HG03378 (cell line): Measurements from ENCODE around the gene TMEM200A.
A peak's percentile ranks its signal among the peaks of the same experiment; 100 is the strongest.

ENCODE experiments used
- ATAC-seq: cut with Tn5 transposase; IDR thresholded peaks from one replicate; pipeline ENCODE4 v1.9.1; 2021; ENCODE audit warnings: mild to moderate bottlenecking, moderate library complexity; ENCODE audit not compliant: unreplicated experiment

TMEM200A gene

DNA sequence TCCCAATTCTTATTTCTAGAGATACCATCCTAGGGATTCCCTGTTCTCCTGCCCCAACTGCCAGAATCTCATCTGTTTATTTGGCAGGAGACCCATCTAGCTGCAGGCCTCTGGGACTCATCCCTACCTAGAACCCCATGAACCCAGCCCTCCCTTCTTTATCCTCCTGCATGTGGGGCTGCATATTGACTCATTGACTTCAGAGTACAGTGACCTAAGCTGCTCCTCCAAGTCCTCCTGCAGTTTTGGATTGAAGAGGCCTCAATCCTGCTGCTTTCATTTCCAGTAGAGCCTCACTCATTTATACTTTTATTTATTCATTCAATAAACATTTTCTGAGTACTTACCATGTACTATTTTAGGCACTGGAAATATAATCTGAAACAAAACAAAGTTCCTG lies 11.6 kb downstream of the TMEM200A start:
- ATAC-seq: no peak

DNA sequence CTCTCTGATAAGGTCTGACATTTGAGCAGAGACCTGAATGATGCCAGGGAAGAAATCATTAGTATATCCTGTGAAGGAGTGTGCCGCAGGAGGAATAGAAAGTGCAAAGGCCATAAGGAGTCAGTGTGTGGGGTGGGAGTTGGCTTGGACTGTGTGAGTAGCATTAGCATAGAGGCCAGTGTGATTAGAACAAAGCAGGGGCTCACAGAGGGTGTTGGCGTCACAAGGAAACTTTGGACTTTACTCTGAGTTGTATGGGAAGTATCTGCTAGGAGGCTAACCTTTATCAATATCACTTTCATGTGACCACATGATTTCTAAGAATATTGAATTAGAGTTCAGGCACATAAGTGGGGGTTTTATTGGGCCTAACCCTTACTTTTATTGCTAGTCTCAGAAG lies 12.1 kb downstream of the TMEM200A start:
- no peak for ATAC-seq

DNA sequence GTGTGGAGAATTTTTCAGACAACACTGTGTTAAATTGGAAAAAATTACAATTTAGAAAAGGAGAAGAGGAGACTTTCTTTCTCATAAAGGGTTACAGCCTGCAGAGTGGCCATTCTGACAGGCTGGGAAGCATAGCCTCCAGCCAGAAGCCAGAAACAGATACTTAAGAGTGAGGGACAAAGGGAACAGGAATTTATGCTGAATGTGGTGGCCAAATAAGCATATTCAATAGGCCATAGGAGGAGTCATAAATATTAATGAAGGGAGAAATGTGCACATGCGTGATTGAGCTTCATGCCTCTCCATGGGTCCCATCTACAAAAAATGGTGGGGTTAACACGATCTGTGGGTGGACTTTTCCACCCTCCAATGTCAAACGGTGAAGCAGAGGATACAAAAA lies 13.4 kb downstream of the TMEM200A start:
- no peak for ATAC-seq

DNA sequence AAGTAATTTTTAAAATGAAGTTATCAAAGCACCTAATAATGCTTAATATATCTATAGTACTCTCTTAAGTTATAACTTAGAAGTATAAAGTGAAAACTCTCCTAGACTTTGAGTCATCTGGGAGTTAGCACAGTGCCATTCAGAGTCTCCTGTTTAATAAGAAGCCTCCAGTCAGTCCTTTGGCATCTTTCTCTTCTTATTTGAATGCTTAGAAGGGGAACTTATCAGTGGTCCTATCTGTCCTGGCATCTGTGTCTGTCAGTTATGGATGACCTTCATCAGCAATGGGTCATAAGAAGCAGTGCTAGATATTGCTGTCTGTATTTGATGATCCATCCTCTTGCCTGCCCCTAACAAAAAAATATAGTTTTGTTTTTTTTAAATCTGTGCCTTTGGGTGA lies 15.2 kb downstream of the TMEM200A start:
- no peak for ATAC-seq

DNA sequence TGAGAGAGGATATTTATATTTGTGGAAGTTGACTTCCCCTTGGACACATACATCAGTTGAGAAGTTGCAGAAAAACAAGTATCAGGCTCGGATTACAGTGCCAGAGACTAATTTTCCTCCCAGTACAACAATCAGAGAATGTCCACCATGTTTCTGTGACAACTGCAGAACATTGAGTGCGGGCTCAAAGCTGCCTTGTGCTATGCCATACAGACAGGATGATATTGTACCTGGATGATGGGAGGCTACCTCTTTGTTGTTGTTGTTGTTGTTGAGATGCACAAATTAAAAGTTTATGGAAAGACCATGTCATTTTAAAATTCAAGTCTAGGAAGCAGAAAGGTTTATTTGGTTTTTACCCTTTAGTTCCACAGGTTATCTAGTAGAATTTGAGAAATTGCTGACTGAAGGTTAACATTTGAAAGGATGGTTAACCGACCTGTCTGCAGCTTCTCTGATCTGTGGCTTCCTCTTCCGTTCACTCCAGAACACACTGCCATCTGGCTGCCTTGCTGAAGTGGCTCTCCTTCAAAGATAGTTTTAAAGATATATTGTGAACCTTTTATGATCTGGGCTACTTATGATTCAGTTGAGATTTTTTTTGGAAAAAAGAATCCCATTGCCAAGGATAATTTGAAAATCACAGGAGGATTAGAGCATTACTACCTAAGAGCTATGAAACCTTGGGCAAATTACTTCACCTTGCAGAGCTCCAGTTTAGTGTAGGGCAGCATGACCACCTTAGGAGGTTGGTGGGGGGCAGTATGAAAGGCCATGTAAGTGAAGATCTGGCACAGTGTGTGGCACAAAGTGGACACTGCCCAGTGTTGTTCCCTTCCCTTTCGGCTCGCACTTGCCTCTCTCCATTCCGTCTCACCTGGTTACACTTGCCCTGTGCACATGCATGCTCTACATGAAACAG lies 15.9 kb downstream of the TMEM200A start:
- peak; percentile 62 for ATAC-seq

DNA sequence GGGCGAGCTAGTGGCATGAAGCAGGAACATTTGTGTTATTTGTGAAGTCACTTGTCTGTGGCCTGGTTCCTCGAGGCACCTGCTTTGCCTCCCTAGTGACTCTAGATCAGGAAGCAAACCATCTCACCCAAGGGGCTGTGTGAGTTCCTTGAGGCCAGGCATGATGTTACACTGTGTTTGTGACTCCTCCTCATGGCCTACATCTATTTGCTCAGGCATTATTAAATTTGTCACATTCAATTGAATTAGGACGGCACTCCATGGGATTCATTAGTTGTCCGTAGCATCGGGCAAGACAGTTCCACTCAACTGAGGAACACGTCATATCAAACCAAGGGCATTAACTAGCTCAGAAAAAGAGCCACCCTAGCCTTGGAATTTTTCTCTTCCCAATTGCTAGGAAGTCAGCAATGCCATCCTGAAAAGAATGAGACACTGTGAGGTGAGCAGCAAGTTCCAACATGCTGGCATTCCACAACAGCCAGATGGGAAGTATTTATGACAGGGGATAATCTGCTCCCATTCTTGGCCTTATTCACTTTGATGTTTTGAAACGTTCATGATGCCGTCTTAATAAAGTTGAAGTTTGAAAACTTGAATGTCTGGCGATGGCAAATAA lies 17.2 kb downstream of the TMEM200A start:
- no peak for ATAC-seq

DNA sequence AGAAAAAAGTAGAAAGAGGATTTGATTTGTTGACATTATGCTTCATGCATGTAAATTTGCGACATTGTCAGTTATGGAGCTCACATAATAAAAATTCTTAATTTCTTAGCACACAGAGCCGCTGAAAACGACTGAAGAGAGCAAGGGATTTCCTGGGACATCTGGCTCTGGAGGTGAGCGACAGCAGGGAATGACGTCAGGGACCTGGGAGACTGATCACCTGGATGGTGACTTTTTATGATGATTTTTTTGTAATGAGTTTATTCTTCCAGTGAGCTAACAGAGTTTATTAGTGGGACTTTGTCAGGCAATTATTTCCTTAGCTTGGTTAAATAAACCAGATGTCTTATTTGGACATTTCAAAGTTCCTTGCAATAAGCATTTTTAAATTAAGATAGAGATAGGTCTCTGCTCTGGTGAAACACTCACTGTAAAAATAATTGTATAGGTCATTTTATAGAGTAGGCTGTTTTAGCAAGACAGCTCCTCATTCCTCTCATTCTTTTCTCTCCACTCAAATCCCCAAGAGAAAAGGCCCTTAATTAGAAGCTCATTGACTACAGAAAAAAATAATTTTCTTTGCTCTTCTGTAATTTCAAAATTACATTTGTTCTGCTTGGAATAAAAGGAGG lies 19.4 kb downstream of the TMEM200A start:
- ATAC-seq: no peak

DNA sequence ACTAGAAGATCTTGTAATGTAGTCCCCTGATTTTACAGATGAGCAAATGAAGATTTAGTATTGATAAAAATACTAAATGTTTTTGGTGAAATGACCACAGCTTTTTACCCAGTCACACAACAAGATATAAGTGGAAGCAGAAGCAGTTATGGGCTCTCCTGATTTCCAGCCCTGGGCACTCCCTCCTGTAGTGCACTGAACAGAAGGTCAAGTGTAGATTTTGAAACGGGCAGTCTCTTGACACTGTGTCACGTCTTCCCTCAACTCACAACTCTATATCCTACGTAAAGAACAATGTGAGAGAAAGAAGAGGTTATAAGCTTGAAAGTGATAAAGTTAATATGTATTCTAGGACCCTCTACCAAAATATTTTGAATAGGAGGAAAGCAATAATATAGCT lies 23.3 kb downstream of the TMEM200A start:
- ATAC-seq: no peak

DNA sequence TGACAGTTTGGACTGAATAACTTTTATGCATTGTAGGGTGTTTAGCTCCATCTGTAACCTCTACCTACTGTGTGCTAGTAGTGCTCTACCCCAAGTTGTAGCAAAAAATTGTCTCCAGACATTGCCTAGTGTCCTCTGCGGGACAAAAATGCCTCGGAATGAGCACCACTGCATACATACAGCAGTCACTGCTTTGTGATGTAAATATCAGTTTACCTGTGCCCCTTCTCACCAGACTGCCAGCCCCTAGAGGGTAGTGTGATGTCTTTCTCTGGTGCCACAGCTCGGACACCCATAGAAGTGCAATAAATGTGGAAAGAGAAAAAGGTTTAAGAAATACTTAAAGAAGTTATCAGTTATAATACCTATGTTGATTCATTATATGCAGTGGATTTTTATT lies 25.1 kb downstream of the TMEM200A start:
- ATAC-seq: no peak

DNA sequence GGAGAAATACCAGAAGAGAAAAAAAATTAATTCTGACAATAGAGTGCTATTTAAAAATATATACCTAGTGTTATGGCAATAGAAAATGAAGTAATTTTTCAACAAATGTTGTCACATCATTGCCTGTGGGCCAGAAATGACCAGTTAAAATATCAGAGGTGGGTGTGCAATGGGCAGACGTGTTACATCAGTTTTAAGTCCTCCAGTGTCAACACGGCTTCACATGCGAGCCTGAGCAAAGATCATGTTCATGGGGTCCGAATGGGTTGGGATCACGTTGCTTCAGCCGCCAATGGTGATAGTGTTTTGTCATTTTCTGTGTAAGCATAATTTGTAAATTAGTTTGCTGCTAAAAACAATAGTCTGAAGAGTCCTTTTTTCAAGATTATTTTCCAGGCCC lies 27.5 kb downstream of the TMEM200A start:
- no peak for ATAC-seq

DNA sequence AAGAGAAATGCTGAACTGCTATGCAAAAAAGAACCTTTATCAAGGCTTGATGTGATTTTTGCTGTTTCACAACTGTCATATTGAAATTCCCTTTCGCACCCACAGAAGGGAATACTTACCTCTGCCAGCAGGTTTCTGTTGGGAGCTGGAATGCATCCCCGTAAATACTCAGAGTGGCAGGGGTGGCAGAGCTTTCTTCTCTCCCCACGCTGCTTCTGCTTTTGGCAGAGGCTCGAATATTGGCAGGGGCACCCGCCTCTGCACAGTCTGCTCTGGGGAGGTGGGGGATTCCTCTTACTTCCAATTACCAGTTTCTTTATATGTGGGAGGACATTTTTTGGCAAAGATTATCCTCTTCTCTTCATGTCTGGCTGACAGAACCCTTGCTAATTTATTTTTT lies 28.4 kb downstream of the TMEM200A start:
- no peak for ATAC-seq

DNA sequence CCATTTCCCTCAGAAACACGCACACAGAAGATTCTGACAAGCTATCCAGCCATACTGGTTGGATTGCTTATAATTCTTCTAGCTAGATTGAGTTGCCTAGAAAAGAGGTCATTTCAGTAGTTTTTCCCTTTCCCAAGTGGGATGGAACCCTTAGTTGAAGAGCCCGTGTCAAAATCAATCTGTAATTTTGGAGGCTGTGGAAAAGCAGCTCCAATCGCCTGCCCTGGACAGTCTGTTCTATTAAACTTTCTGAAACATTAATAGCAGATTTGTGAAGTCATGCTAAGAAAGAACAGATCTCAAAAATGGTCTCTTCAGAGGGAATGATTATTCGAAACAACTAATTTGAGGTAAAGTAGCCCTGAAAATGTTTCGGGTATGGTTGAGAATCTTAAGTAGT lies 29.3 kb downstream of the TMEM200A start:
- ATAC-seq: no peak

DNA sequence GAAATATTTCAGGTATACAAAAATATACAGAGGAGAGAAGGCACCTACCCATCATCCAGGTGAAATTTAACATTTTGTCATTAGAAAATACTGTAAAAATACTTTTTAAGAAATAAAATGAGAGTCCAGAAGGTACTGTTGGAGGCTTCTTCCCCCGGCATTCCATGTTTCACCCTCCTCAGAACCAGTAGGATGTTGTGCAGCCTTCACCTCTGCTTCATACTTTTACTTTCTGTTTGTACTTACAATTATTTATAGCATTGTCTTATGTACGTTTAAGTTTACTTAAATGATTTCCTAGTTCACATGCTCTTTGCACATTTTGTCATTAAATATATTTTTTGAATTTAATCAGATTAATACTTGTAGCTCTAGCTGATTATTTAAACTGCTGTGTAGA lies 30.9 kb downstream of the TMEM200A start:
- peak; percentile 63 for ATAC-seq

DNA sequence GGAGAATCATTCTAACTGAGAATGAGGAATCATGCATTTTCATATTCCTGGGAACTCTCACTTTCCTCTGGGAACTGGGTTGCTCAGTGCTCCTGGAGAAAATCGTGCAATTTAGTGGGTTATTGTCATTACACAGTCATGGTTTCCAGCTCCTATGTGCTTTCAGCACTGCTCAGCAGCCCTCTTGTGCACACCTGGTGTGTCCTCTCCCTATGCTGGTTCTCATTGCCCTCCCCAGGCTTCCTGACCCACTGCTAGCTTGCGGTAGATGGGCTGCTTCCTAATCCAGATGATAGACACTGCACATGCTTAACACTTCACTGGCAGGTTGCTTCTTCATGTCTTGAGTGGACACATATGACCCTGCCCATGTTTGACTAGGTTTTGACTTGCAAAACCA lies 39.7 kb downstream of the TMEM200A start:
- no peak for ATAC-seq

DNA sequence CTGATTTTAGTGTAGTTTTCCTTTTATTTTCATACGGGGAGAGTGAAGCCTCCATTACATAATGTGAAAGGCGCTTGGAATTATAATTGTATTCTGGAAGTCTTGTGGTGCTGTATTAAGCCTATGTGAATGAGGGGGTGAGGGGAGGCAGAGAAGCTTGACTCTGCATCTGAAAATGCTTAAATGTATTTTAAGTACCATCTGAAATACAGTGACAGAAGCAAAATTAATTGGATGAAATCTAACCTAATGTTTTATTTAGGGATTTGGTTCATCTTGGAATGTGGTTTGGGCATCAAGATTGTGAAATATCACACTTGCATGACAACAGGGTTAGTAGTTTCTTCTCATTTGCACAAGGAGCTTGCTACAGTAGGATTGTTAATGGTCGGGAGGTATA lies 41.2 kb downstream of the TMEM200A start:
- ATAC-seq: no peak

DNA sequence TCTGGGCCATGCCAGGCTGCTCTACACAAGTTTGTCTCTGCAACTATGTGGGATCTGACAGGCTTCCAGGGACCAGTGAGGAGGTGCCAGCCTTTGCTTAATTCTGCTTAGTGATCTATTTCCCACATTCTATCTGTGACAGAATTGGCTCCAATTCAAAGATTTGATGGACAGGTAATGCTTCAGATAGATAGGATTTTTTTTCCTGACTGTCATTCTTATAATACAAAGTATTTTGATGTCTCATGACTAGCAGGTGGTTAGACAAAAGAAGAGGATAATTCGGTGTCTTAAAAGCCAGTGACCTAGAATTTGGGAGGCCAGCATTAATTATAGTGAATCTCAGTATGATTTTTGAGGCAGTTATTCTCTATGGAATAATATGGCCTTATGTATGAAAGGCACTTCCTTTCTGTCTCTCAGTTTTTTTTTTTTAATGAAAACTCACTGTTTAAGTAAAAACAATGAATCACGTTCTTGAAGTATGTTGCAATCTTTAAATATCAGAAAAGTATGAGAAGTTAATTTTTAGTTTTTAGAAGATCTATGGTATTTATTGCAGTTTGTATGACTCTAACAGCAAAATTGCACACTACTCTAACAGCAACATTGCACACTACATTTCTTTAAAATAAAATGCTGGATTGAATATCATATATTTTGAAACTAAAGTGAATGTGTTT lies 43.7 kb downstream of the TMEM200A start:
- ATAC-seq: no peak

DNA sequence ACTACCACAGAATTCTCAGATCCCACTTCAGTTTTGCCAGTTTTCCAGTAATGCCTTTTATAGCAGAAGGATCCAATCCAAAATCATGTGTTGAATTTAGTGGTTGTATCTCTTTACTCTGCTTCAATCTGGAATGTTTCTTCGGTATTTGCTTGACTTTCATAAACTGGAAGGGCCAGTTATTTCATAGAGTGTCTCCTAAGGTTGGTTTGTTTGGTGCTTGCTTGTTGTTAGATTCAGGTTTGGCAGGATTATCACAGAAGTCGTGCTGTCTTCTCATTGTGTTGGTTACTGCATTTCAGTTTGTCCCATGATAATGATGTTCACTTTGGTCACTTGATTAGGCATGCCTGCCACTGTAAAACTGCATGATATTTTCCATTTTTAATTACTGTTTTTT lies 45.7 kb downstream of the TMEM200A start:
- no peak for ATAC-seq

DNA sequence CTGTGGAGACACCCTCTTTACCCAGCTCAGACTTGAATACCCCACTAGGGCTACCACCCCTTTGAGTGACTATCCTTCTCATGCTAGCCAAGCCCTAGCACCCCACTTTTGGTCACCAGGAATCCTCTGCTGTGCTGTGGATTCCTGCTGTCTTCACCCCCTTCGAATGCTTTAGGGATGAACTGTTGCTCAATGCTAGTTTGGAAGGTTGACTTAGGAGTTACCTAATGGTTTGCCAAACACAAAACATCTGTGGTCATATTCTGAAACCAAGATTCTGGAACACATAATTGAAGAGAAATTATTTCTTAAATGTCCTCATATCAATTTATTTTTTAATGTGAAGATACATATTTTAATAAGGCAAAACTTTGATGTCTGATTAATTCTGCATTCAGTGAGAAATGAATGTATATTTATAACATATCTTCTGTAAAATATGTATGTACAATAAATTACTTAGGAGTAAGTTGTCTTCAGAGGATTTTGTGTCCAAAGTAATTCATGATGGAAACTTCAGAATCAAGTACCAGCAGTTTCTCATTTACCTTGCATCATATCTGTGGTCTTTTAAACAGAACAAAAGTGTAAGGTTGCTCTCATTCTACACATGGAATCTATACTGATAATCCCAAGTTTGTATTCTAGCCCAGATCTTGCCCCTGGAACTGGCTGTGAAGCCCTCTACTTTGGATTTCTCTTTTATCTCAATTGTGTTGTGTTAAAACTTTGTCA lies 46.9 kb downstream of the TMEM200A start:
- ATAC-seq: no peak

DNA sequence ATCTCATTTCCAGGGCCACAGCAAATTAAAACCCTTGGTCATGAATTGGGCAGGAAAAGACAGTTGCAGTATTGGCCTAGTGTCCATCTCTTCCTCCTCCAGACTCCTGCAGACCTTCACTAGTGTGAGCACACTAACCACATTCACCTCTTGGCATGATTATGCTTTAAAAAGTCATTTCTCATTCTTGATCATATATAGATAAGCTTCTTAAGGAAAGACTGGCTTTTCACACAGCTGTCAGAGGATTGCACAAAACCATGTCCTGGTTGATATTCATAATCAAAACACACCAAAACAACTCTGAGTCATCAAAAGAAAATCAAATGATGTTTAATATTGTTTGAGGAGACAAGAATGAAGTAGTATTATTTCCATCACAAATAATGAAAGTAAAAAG lies 52.1 kb downstream of the TMEM200A start:
- no peak for ATAC-seq

DNA sequence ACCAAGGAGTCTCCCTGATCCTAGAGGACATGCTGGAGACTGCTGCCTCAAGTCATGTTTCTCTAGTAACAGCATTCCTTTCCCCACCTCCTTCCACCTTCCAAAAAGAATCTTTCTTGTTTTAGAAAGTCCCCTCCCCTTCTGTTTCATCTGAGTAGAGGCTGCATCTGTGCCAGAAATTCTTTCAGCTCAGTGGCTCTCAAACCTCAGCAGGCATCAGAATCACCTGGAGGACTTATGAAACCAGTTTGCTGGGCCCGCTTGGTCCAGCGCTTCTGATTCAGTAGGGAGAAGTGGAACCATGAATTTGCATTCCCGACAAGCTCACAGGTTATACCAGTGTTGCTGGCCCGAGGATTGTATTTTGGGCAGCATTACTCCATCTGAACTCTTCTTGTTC lies 55.1 kb downstream of the TMEM200A start:
- ATAC-seq: no peak

DNA sequence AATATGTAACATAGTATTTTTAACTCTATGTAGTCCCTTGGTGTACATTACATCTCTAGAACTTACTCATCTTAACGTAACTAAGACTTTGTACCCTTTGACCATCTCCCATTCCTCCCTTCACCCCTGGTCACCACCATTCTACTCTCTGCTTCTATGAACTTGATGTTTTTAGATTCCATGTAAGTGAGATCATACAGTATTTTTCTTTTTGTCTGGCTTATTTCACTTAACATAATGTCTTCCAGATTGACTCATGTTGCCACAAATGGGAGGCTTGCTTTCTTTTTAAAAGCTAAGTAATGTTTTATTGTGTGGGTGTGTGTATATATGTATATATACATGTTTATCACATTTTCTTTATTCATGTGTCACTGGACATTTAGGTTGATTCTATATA lies 55.8 kb downstream of the TMEM200A start:
- no peak for ATAC-seq
